Glomerular endothelial cell (primary cell): ENCODE data around the gene SEMA4D. TPM values are rescaled to one million over a fixed set of nuclear protein-coding genes. Genes with fewer than 3 reads are reported as not detected.
A peak's percentile ranks its signal among the peaks of the same experiment; 100 is the strongest.
"Not testable (repeated sequence)": the region's sequence is repeated elsewhere in the genome, so short reads cannot be mapped to it uniquely, and the experiment has no call there.

ENCODE experiments used
- DNase-seq: peaks from one replicate; pipeline ENCODE4 v3.0.0-alpha.2; 2011; ENCODE audit warnings: low read depth, low spot score; ENCODE audit errors: extremely low read depth
- total RNA-seq: library from RNA; depleted of rRNA; stranded (reverse); fragments of >200 nt; gene quantifications from 2 replicates; pipeline ENCODE4 v1.2.3, GENCODE V29; 2015

Gene SEMA4D
- total RNA-seq, 1 donor from 2014 or later: 5.6 TPM

DNA sequence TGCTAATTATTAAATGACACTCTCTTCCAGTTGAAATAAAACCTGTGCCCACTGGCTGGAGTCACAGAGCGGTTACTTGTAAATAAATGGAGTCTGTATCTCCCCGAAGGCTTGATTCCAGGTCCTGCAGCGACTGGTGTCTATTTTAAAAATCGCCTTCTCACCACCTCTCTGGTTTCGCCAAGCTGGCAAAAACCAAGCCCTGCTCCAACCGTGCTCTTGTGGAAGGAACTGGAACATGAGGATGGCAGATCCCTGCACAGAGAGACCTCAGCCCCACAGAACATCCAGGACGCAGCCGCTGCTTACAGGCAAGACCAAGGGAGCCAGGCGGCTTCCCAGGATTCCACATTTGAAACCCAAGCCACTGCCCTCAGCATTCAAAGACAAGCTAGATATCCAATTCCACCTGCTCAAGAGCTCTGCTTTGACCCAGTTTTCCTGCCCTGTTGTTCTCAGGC is 15.0 kb downstream of the SEMA4D start:
- DNase-seq: no peak

DNA sequence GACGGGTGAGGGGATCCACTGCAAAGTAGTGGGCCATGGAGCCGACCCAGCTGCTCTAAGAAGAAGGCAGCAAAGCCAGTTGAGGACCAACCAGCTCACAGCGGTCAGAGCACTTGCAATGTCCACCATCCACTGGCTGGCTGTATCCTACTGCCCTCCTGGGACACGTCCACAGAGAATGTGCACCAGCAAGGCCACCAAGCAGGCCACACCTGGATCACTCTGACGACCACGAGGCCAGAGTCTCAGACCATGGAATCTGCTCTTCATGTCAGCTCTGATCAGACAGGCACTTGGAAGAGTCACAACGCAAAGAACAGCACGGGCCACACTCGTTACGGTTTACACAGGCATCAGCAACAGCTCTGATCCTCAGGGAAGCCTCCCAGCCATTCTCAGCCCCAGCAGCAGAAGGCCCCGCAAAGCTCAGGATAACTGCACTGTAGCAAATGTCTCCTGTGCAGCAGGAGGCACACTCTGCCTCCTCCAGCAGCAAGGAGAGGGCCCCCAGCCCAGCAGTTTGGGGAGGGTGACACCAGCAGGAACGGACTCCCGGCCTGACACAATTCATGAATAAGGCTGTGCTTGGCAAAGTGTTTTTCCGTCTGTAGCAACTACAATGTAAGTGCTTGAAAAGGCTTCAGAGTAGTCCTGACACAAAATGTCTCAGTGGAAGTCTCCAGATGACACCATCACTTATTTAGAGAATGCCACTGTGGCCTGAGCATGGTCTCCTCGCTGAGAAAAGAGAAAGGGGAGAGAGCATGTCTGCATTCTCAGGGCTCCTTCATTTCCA is 15.7 kb downstream of the SEMA4D start:
- no peak for DNase-seq

DNA sequence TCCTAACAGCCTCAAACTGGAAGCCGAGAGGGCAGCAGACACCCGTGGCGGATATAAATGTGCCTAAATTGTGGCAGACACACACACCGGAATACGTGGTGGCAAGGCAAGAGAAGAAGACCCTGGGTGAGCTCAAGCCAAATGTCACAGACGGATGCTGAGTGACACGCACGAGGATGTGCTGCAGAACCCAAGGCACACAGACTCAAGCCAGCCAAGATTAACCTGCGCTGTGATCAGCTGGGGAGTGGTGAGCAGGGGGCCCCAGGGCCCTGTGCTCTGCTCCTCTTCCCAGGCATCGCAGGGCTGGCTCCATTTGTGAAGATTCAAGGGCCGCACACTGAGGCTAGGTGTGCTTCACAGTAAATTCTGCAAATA is 16.4 kb downstream of the SEMA4D start:
- DNase-seq: no peak

DNA sequence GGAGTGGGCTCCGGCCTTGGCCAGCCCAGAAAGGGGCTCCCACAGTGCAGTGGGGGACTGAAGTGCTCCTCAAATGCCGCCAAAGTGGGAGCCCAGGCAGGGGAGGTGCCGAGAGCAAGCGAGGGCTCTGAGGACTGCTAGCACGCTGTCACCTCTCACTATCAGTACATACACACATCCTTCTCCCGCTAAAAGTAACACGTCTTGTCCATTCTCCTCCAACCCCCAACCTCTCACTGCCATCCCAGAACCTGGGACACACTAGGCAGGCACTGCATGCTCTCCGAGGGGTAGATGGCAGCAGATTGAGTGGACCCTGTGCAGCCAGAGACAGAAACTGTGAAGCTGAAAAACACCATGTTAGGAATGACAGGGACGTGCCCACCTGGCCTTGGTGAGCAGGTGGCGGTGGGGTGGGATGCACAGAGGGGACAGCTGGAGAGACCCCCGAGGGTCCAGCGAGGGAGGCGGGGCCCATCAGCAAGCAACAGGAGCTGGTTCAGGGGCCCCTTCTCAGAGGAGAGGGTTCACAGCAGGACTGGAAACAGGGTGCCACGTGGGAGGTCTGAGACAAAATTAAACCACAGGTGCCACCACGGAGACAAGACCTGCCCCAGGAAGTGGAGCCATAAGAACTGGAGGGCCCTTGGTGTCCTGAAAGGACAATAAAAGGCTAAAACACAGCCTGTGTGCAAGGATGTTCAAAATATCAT is 16.9 kb downstream of the SEMA4D start:
- no peak for DNase-seq

DNA sequence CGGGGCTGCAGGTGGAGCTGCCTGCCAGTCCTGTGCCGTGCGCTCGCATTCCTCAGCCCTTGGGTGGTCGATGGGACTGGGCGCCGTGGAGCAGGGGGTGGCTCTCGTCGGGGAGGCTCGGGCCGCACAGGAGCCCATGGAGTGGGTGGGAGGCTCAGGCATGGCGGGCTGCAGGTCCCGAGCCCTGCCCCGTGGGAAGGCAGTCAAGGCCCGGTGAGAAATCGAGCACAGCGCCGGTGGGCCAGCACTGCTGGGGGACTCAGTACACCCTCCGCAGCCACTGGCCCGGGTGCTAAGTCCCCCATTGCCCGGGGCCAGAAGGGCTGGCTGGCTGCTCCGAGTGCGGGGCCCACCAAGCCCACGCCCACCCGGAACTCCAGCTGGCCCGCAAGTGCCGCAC is 17.5 kb downstream of the SEMA4D start:
- DNase-seq: not testable (repeated sequence)

DNA sequence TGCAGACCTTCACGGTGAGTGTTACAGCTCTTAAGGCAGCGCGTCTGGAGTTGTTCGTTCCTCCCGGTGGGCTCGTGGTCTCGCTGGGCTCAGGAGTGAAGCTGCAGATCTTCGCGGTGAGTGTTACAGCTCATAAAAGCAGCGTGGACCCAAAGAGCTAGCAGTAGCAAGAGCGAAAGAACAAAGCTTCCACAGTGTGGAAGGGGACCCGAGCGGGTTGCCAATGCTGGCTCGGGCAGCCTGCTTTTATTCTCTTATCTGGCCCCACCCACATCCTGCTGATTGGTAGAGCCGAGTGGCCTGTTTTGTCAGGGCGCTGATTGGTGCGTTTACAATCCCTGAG is 18.3 kb downstream of the SEMA4D start:
- not testable (repeated sequence) for DNase-seq

DNA sequence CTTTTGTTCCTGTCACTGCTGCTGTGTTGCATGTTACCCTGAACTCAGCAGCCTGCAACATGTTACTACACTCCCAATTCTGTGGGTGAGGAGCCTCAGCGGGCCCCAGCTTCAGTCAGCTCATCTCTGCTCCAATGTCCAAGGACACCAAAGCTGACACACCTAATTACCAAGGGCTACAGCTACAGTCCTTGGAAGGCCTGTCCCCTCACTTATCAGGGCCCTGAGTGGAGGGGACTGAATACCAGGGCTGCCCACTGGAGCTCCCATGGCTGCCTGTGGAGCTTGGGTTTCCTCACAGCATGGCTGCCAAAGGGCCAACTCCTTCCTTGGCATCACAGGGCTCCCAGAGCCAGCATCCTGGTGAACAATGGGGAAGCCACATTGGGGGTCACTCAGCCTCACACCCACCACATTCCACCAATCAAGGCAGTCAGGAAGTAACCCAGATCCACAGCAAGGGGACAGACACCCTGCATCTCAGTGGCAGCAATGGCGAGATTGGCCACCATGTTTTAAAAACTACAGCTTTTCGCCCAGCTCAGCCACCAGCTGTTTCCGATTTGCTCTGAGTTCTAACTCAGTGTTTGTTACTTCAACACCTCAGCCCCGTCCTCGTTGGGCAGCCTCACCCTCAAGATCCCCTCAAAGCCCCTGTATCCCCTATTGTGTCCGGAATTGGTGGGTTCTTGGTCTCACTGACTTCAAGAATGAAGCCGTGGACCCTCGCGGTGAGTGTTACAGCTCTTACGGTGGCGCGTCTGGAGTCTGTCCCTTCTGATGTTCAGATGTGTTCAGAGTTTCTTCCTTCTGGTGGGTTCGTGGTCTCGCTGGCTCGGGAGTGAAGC is 18.9 kb downstream of the SEMA4D start:
- DNase-seq: no peak

DNA sequence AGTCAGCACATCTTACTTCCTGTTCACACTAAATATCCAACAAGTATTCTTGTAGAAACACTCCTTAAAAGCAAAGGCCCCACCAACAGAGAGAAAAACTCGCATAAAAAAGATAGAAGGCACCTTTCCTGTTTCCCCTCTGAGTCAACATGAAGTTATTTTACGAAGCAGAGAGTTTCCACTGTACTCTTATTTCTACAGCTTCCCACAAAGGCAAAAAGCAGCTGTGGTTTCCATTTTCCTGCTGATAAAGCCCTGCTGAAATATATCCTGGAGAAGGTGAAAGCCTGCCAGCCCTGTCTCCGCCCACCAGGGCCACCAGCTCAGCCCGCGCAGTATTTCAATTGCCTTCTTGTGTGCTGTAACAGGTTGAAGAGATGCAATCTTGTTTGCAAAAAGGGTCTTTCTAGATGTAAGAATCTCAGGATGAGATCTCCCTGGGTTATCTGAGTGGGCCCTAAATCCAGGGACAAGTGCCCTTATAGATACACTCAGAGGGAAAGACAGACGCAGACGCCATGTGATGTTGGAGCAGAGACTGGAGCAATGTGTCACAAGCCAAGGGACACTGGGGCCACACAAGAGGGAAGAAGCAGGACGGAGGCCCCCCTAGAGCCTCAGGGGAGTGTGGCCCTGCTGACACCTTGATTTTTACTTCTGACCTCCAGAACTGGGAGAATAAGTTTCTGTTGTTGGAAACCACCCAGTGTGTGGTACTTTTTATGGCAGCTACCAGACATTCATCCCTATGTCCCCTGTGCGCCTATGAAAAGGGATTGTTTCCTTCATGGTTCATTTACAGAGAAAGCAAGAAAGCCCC is 19.9 kb downstream of the SEMA4D start:
- DNase-seq: peak; percentile 65

DNA sequence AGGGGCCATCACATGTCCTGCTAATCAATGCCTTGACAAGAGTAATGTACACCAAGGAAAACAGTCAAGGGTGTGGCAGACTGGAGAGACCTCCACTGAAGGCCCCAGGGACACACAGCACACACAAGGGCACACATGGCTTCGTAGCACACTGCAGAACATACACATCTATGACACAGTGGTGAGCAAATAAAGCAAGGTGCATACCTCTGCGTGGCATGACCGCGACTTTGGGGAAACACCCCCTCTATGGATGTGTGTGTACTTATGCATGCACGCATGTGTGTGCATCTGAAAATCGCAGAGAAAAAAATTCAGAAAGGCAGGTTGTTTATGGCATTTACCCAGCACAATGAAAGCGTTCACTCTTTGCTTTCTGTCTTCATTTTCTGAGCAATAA is 20.5 kb downstream of the SEMA4D start:
- DNase-seq: no peak

DNA sequence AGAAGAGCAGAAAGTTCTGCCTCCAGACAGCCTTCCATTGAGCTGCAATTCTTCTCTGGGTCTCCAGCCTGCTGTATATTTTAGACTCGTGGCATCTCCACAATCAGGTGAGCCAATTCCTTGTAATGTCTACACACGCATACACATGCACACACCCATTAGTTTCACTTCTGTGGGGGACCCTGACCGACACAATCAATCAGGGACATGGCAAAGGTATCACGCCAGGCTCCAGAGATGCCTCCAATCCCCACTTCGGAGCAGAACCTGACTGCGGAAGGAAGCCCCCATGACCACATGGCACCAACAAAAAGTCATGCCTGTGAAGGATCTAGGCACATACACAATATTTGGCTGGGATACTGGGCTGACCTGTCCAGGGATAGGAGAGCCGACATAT is 21.4 kb downstream of the SEMA4D start:
- DNase-seq: no peak

DNA sequence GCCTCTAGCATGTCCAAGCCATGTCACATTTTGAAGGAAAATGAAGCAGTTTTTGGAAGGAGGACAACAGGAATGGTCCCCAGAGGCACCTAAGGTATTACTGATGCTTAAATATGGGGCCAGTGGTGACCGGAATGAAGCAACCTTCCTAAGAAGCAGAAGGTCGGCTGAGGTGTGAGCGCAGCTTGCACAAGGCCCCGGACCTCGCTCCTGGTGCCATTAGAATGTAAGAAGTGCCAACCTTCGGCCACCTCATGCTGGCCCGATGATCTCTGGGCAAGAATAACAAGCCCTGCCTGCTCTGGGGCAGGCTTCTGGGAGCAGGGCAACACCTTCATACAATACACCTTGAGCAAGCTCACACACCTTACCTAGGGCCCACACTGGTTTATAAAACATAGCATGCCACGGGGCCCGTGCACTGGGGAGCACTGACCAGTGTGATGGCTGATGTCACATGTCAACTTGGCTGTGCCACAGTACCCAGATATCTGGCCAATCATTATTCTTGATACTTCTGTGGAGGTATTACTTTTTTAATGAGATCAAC is 21.9 kb downstream of the SEMA4D start:
- DNase-seq: no peak

DNA sequence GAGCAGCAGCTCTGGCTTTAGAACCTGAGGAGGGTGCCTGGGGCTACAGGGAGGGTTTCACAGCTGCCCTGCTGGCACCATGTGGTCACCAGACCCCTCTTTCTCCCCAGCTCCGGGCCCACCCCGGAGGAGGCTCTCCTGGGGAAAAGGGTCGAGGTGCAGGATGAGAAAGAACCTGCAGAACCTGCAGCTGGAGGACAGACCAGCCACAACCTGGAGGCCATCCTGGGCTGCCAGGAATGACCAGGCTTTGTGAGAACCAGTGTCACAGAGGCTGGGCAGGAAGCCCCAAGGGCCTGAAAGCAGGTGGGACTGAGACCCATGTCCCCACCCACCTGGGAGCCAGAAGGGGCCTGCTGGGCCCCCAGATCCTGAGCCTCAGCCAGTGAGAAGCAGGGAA is 23.0 kb downstream of the SEMA4D start:
- DNase-seq: no peak

DNA sequence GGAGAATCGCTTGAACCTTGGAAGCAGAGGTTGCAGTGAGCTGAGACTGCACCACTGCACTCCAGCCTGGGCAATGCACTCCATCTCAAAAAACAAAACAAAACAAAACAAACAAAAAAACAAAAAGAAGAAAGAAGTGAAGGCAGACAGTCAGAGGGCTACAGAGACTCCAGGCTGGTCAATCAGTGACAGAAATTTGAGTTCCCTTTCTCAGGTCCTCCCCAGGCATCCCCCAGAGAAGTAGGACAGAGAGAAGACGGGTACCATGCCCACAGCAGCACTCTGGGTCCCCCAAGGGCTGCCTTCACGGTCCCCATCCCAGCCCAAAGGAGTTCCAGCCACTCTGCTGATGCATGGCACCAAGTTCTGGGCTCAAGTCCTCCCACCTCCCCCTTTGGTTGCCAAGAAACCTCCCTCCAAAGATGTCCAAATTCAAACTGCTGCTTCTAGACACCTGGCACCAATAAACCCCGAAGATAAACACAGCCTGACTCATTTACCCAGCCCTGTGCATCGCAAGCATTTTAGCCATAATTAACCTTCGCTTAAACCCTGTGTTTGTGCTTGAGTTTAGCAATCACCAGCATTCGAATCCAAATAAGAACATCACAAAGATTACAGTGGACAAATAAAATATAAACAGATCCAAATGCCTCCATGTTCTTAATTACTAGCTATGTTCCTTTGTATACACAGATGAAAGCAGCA is 24.0 kb downstream of the SEMA4D start:
- DNase-seq: no peak

DNA sequence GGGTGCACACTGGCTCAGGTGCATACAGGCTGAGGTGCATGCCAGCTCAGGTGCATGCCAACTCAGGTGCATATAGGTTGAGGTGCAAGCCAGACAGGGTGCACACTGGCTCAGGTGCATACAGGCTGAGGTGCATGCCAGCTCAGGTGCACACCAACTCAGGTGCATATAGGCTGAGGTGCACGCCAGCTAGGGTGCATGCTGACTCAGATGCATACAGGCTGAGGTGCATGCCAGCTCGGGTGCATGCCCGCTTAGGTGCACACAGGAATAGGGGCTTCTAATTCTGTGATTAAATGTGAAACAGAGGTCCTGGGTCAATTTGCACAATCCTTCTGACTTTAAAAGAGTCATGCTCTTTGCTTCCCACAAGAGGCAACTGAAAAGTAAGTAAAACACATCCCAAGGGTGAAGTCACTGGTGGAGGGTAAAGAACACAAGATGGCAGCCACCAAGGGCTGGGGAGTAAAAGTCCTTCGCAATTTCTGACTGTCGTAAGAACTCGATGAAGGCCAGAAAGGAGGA is 26.1 kb downstream of the SEMA4D start:
- DNase-seq: not testable (repeated sequence)

DNA sequence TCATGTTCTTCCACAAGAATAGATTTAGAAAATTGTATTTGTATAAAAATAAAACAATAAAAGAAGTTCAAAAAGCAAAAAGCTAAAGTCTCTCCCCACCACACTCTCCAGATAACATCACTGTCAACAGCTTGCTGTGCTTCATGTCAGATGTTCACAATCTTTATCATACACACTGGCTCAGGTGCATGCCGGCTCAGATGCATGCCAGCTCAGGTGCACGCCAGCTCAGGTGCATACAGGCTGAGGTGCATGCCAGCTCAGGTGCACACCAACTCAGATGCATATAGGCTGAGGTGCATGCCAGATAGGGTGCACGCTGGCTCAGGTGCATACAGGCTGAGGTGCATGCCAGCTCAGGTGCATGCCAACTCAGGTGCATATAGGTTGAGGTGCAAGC is 26.5 kb downstream of the SEMA4D start:
- no peak for DNase-seq

DNA sequence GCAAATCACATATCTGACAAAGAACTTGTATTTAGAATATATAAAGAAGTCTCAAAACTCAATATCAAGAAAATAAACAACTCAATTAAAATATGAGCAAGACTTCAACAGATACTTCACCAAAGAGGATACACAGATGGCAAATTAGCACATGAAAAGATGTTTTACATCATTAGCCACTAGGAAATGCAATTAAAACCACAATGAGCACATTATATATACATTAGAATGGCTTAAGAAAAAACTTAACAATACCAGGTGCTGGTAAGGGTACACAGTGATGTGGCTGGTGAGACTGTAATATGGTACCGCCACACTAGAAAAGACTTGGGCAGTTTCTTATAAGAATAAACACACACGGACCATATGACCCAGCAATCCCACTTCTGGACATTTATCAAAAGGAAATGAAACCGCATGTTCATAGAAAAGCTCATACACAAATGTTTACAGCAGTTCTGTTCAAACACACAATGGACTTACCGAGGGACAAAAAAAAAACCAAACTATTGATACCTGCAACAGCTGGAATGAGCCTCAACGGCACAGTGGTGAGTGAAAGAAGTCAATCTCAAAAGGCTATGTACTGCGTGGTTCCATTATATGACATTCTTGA is 27.6 kb downstream of the SEMA4D start:
- no peak for DNase-seq

DNA sequence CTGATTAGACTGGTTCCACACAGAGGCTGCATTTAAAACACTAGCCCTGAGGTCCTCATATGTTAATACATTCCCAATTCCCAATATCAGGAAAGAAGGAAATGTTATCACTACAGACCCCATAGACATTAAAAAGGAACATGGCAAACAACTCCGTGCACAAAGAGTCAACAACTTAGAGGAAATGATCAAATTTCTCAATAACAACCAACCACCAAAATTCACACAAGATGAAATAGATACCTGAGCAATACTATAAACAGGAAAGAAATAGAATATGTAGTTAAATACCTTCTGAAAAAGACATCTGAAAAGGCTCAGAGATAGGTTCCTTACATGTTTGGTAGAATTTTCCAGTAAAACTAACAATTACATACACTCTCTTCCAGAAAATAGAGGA is 28.9 kb downstream of the SEMA4D start:
- no peak for DNase-seq

DNA sequence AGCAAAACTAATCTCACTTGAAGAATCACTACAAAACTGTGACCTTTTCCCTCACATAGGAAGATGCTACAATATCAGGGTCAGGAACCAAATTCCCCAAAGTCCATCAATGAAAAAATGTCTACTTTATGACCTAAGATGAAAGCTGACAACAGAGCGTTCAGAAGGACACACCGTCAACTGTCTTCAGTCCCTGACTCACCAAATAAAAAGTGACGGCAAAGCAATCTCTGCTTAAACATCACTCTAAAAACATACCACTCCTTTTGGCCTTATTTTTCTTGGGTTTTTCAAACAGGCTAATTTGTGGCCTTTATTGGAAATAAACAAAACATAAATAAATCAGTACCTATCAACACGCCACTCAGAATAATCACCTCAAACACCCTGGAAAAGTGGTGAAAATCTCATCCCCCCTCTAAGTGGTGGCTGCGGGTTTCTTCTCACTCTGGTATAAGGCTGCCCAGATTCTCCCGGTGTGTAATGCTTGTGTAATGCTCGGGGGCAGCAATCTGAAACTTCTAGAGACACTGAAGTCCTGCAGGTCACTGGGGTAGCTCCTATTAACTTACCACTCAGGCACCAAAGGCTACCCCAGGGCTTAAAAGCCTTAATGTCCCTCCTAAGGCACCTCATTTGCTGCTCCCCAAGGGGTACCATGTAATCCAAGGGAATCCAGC is 29.5 kb downstream of the SEMA4D start:
- no peak for DNase-seq

DNA sequence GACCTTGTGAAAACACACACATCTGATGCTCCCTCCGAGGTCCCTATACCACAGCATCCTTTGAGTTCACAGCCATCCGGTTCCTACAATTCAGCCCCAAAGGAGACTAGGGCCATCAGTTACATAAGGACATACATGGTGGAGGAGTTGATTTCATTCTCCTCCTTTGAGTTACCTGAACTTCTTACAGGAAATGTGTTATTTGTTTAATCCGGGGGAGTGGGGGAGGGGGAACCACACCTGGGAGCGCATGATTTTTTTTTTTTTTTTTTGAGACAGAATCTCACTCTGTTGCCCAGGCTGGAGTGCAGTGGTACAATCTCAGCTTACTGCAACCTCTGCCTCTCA is 30.7 kb downstream of the SEMA4D start:
- DNase-seq: no peak
